Activated naive CD4-positive, alpha-beta T cell treated with Interleukin-2 at 50 U/mL for 16 hours (primary cell): ENCODE data around the gene HKDC1.

ENCODE experiments used
- DNase-seq: peaks from one replicate; pipeline ENCODE4 v3.0.0-alpha.2; 2020

HKDC1 gene

DNA sequence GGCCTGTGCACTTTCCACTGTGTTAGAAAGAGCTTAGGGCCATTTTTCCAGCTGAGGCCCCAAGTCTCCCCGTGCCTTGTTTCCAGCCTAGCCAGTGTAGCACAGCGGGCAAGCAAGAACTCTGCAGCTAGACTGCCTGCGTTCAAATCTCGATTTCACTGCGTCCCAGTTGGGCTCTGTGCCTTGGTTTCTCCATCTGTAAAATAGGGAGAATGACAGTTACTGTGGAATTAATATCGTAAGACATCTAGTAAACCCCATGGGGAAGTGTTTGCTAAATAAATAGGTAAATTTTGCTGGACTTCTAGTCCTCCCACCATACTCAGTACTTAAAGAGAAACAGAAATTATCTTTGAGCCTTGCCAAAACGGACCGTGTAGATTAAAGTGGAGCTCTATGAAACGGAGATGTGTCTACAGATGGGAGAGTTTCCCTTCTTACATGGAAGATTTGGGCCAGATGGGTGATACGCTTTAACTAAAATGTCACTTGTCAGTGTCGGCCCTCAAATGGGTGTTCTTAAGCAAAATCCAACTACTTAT is 3.5 kb upstream of the HKDC1 start:
- no peak for DNase-seq

DNA sequence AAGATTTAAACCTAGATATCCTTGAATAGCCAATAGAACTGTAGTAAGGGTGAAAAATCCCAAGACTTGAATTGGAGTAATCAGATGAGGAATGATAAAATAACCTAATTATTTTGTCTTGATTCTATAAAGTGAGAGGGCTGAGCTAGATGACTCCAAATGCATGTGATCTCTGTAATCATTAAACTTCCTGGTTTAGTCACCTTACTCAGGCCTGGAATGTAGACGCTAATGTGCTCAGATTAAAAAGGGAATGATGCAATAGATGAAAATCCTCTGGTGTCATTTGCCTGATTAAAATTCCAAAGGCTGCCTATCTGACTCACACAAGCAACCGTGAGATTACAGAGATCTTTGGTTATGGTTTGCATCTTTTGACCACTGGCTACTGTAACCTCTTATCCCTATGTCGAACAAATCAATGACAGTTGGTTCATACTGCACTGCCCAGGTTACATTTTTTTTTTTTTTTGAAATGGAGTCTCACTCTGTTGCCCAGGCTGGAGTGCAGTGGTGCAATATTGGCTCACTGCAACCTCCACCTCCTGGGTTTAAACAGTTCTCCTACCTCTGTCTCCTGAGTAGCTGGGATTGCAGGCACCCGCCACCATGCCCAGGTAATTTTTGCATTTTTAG is 2.9 kb upstream of the HKDC1 start:
- DNase-seq, result no peak

DNA sequence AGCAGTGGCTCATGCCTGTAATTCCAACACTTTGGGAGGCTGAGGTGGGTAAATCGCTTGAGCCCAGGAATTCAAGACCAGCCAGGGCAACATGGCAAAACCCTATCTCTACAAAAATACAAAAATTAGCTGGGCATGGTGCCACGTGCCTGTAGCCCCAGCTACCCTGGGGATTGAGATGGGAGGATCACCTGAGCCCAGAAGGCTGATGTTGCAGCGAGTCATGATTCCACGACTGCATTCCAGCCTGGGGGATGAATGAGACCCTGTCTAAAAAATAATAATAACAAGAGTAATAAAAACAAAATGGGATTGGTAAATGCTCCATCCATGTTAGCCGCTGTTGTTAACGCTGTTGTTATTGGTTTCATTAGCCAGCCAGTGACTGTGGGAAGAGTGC is 1.3 kb upstream of the HKDC1 start:
- no peak for DNase-seq

- DNase-seq, result no peak
Observed at GRCh38 chr10:69220507-69220906, 375 bp downstream of the HKDC1 start.

DNA sequence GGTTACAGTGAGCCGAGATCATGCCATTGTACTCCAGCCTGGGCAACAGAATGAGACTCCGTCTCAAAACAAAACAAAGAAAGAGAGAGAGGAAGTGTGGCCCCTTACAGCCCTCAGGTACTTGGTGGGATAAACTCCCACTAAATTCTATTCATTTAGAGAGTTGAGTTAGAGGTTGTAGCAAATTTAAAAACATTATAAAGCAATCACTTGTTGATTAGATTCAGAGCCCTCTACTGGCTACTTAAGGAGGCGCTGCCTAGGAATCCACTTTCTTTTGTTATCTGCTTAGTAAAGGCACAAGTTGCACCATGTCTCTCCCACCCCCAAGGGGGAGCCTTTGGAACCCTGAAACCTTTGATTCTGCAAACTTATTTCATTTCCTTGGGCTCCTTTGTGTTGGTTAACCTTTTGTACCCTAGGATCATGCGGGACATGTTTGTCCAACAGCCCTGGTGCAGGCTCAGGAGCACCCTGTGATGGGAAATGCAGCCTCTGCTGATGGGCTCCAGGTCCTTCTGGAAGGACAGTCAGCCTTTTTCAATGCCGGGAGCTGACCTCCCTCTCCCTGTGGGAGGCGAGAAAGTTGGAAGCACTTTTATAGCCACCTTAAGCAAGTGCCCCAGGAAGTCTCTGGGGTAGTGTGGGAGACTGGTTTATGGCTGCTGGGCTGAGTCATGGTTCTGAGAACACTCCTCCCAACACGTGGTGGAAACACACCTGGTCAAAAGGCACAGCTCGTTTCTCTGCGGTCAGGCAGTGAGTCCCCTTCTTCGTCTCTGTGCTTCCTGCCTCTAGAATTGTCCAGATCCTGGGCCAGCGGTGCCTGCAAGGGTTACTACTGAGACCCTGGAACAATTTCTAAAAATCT is 2.3 kb downstream of the HKDC1 start:
- peak; percentile 77 for DNase-seq

GRCh38 chr10:69223028-69223342 is 2.9 kb downstream of the HKDC1 start:
- DNase-seq, result no peak

GRCh38 chr10:69224862-69225657 is 4.9 kb downstream of the HKDC1 start:
- no peak for DNase-seq

DNA sequence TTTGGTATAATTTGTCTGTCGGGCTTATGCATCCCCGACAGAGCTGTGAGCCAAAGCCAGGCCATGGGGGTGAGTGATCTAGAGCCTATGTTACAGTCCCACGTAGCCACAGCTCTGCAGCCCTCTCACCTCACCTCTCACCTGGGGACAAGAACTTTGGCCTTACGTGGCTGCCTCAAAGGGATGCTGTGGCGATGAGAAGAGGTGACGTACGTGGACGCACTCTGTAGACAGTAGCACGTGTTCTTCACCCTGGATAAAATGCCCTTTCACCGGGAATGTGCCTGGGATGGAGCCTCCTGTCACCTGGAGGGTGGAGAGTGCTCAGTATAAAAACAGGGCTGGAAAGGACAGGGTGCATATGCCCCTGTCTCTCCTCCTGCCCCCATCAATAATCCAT is 5.5 kb downstream of the HKDC1 start:
- DNase-seq, result no peak

DNA sequence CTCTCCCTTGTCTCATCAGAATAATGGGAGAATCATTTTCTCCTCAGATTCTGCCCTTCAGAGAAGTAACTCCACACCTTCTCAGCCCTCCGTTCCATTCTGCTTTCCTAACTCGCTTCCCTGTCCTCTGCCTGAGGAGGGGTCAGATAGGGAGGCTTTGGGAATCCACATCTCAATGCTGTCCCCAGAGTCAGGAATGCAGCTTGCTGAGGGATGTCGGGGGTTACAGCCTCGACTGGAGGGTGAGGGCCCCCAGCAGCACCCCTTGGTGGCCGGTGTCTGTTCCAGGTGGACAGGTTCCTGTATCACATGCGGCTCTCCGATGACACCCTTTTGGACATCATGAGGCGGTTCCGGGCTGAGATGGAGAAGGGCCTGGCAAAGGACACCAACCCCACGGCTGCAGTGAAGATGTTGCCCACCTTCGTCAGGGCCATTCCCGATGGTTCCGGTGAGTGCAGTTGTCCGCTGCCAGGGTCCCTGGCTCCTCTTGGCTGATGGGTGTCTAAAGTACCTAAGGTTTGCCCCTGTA is 6.9 kb downstream of the HKDC1 start:
- DNase-seq, result no peak

DNA sequence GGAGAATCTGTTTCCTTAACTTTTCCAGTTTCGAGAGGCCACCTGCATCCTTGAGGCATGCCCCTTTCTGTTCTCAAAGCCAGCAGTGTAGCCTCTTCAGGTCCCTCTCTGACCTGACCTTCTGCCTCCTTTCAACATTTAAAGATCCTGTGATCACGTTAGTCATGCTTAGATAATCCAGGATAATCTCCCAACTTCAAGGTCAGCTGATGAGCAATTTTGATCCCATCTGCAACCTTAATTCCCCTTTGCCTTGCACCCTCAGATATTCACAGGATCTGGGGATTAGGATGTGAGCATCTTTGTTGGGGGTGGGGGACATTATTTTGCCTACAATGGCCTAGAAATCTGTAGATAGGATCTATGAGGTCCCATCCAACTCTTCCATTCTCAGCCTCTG is 8.0 kb downstream of the HKDC1 start:
- DNase-seq, result no peak

GRCh38 chr10:69229616-69229916 is 9.4 kb downstream of the HKDC1 start:
- no peak for DNase-seq

DNA sequence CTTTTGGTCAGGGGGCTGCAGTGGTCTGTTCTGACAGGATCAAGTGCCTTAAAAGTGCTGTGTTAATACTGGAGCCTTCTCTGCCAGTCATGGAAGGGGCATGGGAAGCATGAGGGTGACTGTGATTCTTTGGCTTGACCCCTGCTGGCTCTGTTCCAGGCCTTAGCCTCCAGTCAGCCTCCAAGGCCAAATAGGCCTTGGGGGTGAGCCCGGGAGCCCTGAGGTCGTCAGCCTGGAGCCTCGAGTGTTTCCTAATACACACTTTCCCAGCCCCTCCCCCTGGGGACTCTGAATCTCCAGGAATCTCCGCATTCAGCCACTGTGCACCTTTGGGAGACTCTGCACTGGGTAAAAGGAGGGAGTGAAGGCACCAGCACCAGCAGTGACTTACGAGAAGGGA is 10.0 kb downstream of the HKDC1 start:
- no peak for DNase-seq

GRCh38 chr10:69232252-69232651 is 12.1 kb downstream of the HKDC1 start:
- no peak for DNase-seq

DNA sequence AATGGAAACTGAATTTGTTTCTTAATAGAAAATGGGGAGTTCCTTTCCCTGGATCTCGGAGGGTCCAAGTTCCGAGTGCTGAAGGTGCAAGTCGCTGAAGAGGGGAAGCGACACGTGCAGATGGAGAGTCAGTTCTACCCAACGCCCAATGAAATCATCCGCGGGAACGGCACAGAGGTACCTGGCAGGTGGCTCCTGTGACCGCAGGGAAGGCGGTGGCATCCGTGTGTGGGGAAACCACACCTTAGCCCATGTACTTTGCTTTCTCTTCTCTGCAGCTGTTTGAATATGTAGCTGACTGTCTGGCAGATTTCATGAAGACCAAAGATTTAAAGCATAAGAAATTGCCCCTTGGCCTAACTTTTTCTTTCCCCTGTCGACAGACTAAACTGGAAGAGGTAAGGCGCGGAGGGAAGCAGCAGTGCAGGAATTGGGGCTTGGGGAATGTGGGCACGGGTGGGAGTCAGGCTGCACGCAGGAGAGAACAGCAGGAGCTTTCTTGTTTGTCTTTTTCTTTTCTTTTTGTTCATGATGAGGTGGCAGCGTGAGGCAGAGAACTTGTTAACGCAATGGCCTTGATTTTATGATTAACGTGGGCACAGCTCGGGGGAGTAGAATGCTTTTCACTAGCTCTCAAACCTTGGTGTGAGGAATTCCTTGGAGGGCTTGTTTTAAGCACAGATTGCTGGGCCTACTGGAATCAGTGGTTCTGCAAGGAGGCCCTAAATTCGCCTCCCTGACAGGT is 12.8 kb downstream of the HKDC1 start:
- DNase-seq, result peak; percentile 33

DNA sequence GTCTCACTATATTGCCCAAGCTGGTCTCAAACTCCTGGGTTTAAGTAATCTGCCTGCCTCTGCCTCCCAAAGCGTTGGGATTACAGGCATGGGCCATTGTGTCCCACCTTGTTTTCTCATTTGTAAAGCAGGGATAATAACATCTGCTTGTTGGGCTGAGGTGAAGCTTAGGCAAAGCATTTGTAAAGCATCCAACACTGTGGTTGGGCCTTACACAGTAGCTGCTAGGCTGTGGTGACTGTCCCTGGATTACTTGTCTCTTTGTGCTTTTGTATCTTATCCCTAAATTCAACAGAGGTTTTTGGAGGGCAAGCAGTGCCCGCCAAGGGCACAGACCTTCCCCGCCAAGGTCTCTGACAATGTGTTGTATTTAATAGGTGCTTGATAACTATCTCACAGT is 14.3 kb downstream of the HKDC1 start:
- no peak for DNase-seq

DNA sequence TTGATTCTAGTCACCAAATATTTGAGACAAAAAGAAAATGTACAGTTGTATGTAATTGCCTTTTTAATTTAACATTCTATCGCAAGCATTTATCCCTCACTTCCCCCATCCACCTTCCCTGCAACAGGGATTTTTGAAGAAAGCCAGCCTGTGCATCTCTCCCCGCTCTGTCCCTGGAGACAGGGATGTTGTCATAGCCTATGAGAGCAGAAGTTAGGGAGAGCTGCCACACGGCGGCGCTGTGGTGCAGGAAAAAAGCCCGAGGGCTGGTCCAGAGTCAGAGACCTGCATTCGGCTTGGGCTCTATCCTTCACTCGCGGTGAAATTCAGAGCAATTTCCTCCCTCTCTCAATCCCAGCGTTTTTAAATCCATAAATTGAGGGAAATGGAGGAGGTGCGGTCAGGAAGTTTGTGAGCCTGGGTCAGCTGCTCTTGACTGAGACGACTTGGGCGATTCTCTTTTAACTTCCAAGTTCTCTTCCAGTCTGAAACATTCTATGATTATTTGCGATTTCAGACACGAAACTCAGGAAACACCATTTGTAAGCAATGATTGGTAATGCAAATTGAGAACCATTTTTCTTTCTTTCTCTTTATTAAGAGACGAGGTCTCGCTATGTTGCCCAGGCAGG is 17.5 kb downstream of the HKDC1 start:
- peak; percentile 87 for DNase-seq

GRCh38 chr10:69239136-69239535 is 19.0 kb downstream of the HKDC1 start:
- DNase-seq, result no peak

- DNase-seq, result no peak
Observed at GRCh38 chr10:69239816-69240434, 19.8 kb downstream of the HKDC1 start.

GRCh38 chr10:69240455-69240854 is 20.3 kb downstream of the HKDC1 start:
- DNase-seq, result no peak

DNA sequence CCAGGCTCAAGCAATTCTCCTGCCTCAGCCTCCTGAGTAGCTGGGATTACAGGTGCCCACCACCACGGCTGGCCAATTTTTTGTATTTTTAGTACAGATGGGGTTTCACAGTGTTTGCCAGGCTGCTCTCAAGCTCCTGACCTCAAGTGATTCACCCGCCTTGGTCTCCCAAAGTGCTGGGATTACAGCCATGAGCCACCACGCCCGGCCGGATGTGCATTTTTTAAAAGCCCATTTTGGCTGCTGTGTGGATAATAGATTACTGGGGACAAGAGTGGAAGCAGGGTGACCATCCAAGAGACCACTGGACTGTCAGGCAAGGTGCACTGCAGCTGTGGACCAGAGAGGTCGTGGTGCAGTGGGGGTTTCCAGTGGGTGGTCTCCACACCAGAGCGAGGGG is 21.4 kb downstream of the HKDC1 start:
- DNase-seq, result no peak

DNA sequence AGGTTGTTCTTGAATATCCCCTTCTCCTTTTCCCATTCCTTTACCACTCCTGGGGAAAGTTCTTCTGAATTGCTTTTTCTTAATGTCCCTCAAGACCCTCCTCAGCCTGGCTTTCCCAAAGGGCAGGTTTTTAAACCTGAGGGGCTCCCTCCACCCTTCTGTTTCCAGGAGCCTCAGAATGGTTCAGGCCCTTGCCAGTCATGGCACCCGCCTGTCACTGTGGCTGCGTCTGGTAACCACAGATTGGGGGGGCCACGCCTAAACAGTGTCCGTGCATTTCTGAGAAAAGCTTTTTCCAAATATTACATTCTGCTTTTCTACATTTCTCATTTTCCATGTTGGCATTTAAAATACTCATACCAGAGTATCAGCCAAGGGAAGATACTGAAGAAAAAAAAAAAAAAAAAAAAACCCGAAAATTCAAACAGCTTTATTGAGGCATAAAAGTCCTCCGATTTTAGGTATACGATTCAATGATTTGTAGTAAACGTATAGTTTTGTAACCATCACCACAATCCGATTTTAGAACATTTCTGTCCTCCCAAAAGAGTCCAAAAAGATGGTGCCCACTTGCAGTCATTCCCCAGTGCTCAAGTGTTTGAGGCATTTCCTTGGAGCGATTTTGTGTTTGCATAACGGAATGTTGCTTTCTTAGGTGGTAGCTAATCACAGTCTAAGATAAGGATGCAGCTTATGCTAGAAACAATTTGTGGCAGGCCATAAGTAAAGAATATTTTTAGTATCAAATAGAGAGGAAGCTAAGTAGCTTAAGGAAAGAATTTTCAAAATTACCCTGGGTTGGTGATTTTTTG is 22.1 kb downstream of the HKDC1 start:
- DNase-seq, result no peak
